HEK293 (cell line): ENCODE results near the gene UFSP1.

ENCODE experiments used
- CTCF ChIA-PET: fragments of 350-600 bp; formaldehyde crosslinking; extraction: SDS; loops from one replicate; lab custom pipeline; 2021; ENCODE audit warnings: antibody characterized with exemption; lab: Yijun Ruan, JAX
- POLR2A ChIA-PET: fragments of 300-600 bp; formaldehyde crosslinking; extraction: SDS; loops from one replicate; lab custom pipeline; 2020; ENCODE audit warnings: antibody characterized with exemption, inconsistent platforms; lab: Yijun Ruan, JAX
- H3K27ac ChIP-seq: fragments of 200-500 bp; sonication (Bioruptor generic); 2 replicates; pipeline ENCODE4 v1.5.1; 2014; ENCODE audit warnings: low read depth, low read length, control low read depth, inconsistent platforms; ENCODE audit errors: extremely low read depth
- H3K36me3 ChIP-seq, 2 experiments: fragments of 200-500 bp in 1 of 2; sonication (Bioruptor generic) in 1 of 2; 1 replicate in 1 of 2; 2 replicates in 1 of 2; pipeline ENCODE4 v1.5.1; 2014 to 2017; ENCODE audit warnings: inconsistent platforms in 2 of 2, low read length in 2 of 2; ENCODE audit not compliant: control insufficient read depth in 2 of 2, insufficient read depth in 1 of 2
- H3K4me1 ChIP-seq: fragments of 200-500 bp; sonication (Bioruptor generic); 2 replicates; pipeline ENCODE4 v1.5.1; 2014; ENCODE audit warnings: mild to moderate bottlenecking, low read length, inconsistent platforms; ENCODE audit not compliant: control insufficient read depth, insufficient read depth
- H3K4me3 ChIP-seq: 2 replicates; pipeline ENCODE4 v1.5.1; 2011; ENCODE audit warnings: low read depth, mild to moderate bottlenecking, control low read depth, low read length, moderate library complexity
- H3K9me3 ChIP-seq: fragments of 200-500 bp; sonication (Bioruptor generic); 2 replicates; pipeline ENCODE4 v1.5.1; 2014; ENCODE audit warnings: low read depth, low read length, inconsistent platforms; ENCODE audit not compliant: control insufficient read depth, insufficient read depth
- CTCF ChIP-seq: fragments of 450-650 bp; formaldehyde crosslinking; IDR thresholded peaks from 2 replicates; pipeline ENCODE4 v1.5.1; 2016; ENCODE audit warnings: missing biosample characterization, missing genetic modification characterization
- GLI4 ChIP-seq: fragments of 450-650 bp; formaldehyde crosslinking; IDR thresholded peaks from 2 replicates; pipeline ENCODE4 v1.5.1; 2016; ENCODE audit warnings: missing biosample characterization, missing genetic modification characterization
- PBX3 ChIP-seq: sonication (generic); formaldehyde crosslinking; IDR thresholded peaks from 2 replicates; pipeline ENCODE4 v1.8.1; 2022; ENCODE audit warnings: mild to moderate bottlenecking, moderate library complexity, missing genetic modification reagents
- SETDB1 ChIP-seq: IDR thresholded peaks from one replicate; pipeline ENCODE4 v1.6.1; 2017; ENCODE audit warnings: mild to moderate bottlenecking, low read length, moderate library complexity, mixed read lengths; ENCODE audit not compliant: insufficient read length
- TRIM28 ChIP-seq: IDR thresholded peaks from 2 replicates; pipeline ENCODE4 v1.6.1; 2011; ENCODE audit warnings: low read length, control low read depth, borderline replicate concordance
- ZBTB21 ChIP-seq: fragments of 450-650 bp; formaldehyde crosslinking; IDR thresholded peaks from 2 replicates; pipeline ENCODE4 v1.5.1; 2017; ENCODE audit warnings: missing biosample characterization, missing genetic modification characterization
- ZBTB48 ChIP-seq: fragments of 450-650 bp; formaldehyde crosslinking; IDR thresholded peaks from 2 replicates; pipeline ENCODE4 v1.5.1; 2016; ENCODE audit warnings: missing biosample characterization, missing genetic modification characterization
- ZBTB6 ChIP-seq: fragments of 450-650 bp; formaldehyde crosslinking; IDR thresholded peaks from 2 replicates; pipeline ENCODE4 v1.5.1; 2017; ENCODE audit warnings: missing biosample characterization, missing genetic modification characterization
- ZNF138 ChIP-seq: fragments of 450-650 bp; formaldehyde crosslinking; IDR thresholded peaks from 2 replicates; pipeline ENCODE4 v1.5.1; 2016; ENCODE audit warnings: missing biosample characterization, missing genetic modification characterization, borderline replicate concordance
- ZNF202 ChIP-seq: fragments of 450-650 bp; formaldehyde crosslinking; IDR thresholded peaks from 2 replicates; pipeline ENCODE4 v1.5.1; 2016; ENCODE audit warnings: missing biosample characterization, missing genetic modification characterization, borderline replicate concordance
- ZNF221 ChIP-seq: fragments of 450-650 bp; formaldehyde crosslinking; IDR thresholded peaks from 2 replicates; pipeline ENCODE4 v1.5.1; 2017; ENCODE audit warnings: missing biosample characterization, missing genetic modification characterization, borderline replicate concordance
- ZNF239 ChIP-seq: fragments of 450-650 bp; formaldehyde crosslinking; IDR thresholded peaks from 2 replicates; pipeline ENCODE4 v1.5.1; 2016; ENCODE audit warnings: missing biosample characterization, missing genetic modification characterization
- ZNF311 ChIP-seq: fragments of 450-650 bp; formaldehyde crosslinking; IDR thresholded peaks from 2 replicates; pipeline ENCODE4 v1.5.1; 2017; ENCODE audit warnings: missing biosample characterization, missing genetic modification characterization, borderline replicate concordance
- ZNF335 ChIP-seq: fragments of 450-650 bp; formaldehyde crosslinking; conservative IDR thresholded peaks from 2 replicates; pipeline ENCODE4 v1.5.1; 2016; ENCODE audit warnings: missing biosample characterization, missing genetic modification characterization
- ZNF350 ChIP-seq: fragments of 450-650 bp; formaldehyde crosslinking; IDR thresholded peaks from 2 replicates; pipeline ENCODE4 v1.5.0; 2017; ENCODE audit warnings: missing biosample characterization, mild to moderate bottlenecking, missing genetic modification characterization
- ZNF37A ChIP-seq: fragments of 450-650 bp; IDR thresholded peaks from 2 replicates; pipeline ENCODE4 v1.5.1; 2018; ENCODE audit warnings: missing biosample characterization, missing genetic modification characterization
- ZNF423 ChIP-seq: fragments of 450-650 bp; formaldehyde crosslinking; IDR thresholded peaks from 2 replicates; pipeline ENCODE4 v1.5.1; 2016; ENCODE audit warnings: missing biosample characterization, missing genetic modification characterization
- ZNF426 ChIP-seq: fragments of 450-650 bp; formaldehyde crosslinking; IDR thresholded peaks from 2 replicates; pipeline ENCODE4 v1.5.1; 2017; ENCODE audit warnings: missing biosample characterization, missing genetic modification characterization, mild to moderate bottlenecking, inconsistent platforms, moderate library complexity
- ZNF449 ChIP-seq: fragments of 450-650 bp; formaldehyde crosslinking; IDR thresholded peaks from 2 replicates; pipeline ENCODE4 v1.5.1; 2017; ENCODE audit warnings: missing biosample characterization, mild to moderate bottlenecking, missing genetic modification characterization, moderate library complexity
- ZNF501 ChIP-seq: fragments of 450-650 bp; formaldehyde crosslinking; IDR thresholded peaks from 2 replicates; pipeline ENCODE4 v1.5.1; 2016; ENCODE audit warnings: missing biosample characterization, missing genetic modification characterization
- ZNF544 ChIP-seq: fragments of 450-650 bp; formaldehyde crosslinking; IDR thresholded peaks from 2 replicates; pipeline ENCODE4 v1.5.0; 2017; ENCODE audit warnings: missing biosample characterization, missing genetic modification characterization
- ZNF560 ChIP-seq: fragments of 450-650 bp; formaldehyde crosslinking; IDR thresholded peaks from 2 replicates; pipeline ENCODE4 v1.5.1; 2017; ENCODE audit warnings: missing biosample characterization, missing genetic modification characterization, borderline replicate concordance
- ZNF561 ChIP-seq: fragments of 450-650 bp; IDR thresholded peaks from 2 replicates; pipeline ENCODE4 v1.5.1; 2018; ENCODE audit warnings: missing biosample characterization, missing genetic modification characterization, borderline replicate concordance
- ZNF600 ChIP-seq: fragments of 450-650 bp; formaldehyde crosslinking; IDR thresholded peaks from 2 replicates; pipeline ENCODE4 v1.5.1; 2016; ENCODE audit warnings: missing biosample characterization, missing genetic modification characterization
- ZNF670 ChIP-seq: fragments of 450-650 bp; formaldehyde crosslinking; IDR thresholded peaks from 2 replicates; pipeline ENCODE4 v1.5.1; 2016; ENCODE audit warnings: missing biosample characterization, missing genetic modification characterization, low read depth
- ZNF707 ChIP-seq: fragments of 450-650 bp; formaldehyde crosslinking; IDR thresholded peaks from 2 replicates; pipeline ENCODE4 v1.5.1; 2016; ENCODE audit warnings: missing biosample characterization, missing genetic modification characterization

UFSP1 gene

GRCh38 chr7:100865372-100865911 is 24.1 kb downstream of the UFSP1 start:
- no peaks in the 10 kb centered on the region for H3K9me3 ChIP-seq
- ChIA-PET POLR2A (no interaction called here), CTCF (interaction anchor here (0.9 kb wide), 1 partner anchor 10 kb away, joined by 3 read pairs; no protein-coding TSS in a partner anchor)
- H3K36me3 ChIP-seq = peaks cover 4 to 14% of the 10 kb centered on the region in 2 experiments; a peak in 2 of 3 replicates
- H3K4me1 ChIP-seq = no peaks in the 10 kb centered on the region; the same call in 1 of the 2 replicates
- no peak overlapping the region for H3K4me3 ChIP-seq
- H3K27ac ChIP-seq = no peak overlapping the region
- TF ChIP-seq GLI4 (tag by site-specific recombination) = no peak
- no peak for TF ChIP-seq ZNF561 (tag by site-specific recombination)
- TF ChIP-seq ZNF600 (tag by site-specific recombination) = peak; percentile 41; the same call in 1 of the 2 replicates
- no peak; the same call in 1 of the 2 replicates for TF ChIP-seq ZNF335
- TF ChIP-seq ZNF423 = no peak
- no peak for TF ChIP-seq ZNF426 (tag by site-specific recombination)
- TF ChIP-seq TRIM28 = no peak
- no peak for TF ChIP-seq ZNF707 (tag by site-specific recombination)
- TF ChIP-seq ZNF670 (tag by site-specific recombination) = no peak
- no peak for TF ChIP-seq SETDB1
- TF ChIP-seq ZNF37A (tag by site-specific recombination) = no peak
- TF ChIP-seq ZBTB6 = no peak
- TF ChIP-seq ZNF221 (tag by site-specific recombination) = no peak
- TF ChIP-seq ZBTB48 (tag by site-specific recombination) = no peak
- peak; percentile 56 for TF ChIP-seq CTCF (tag by site-specific recombination)
- TF ChIP-seq ZNF501 (tag by site-specific recombination) = no peak
- TF ChIP-seq ZNF449 (tag by site-specific recombination) = peak; percentile 92
- TF ChIP-seq ZBTB21 (tag by site-specific recombination) = no peak
- no peak for TF ChIP-seq PBX3 (CRISPR knock-in tag)
- no peak for TF ChIP-seq ZNF560 (tag by site-specific recombination)
- no peak for TF ChIP-seq ZNF544 (tag by site-specific recombination)
- no peak for TF ChIP-seq ZNF138 (tag by site-specific recombination)
- TF ChIP-seq ZNF311 (tag by site-specific recombination) = no peak
- no peak for TF ChIP-seq ZNF202 (tag by site-specific recombination)
- no peak for TF ChIP-seq ZNF350
- TF ChIP-seq ZNF239 (tag by site-specific recombination) = no peak
- TF ChIP-seq, all 188 proteins: peak for 3
